MM.1S (cell line): ENCODE results near the gene ZDHHC1.

ENCODE experiments used
- CTCF ChIP-seq: fragments of 300-600 bp; sonication (generic); IDR thresholded peaks from 2 replicates; pipeline ENCODE4 v1.5.1; 2016; ENCODE audit warnings: antibody characterized with exemption, low read length, mixed read lengths
- EZH2 ChIP-seq: fragments of 300-600 bp; sonication (generic); optimal IDR thresholded peaks from 2 replicates; pipeline ENCODE3; 2017; ENCODE audit warnings: low read depth, mild to moderate bottlenecking, antibody characterized with exemption, low read length, mixed read lengths
- EZH2phosphoT487 ChIP-seq: fragments of 300-600 bp; sonication (generic); IDR thresholded peaks from 2 replicates; pipeline ENCODE4 v1.6.1; 2018; ENCODE audit warnings: antibody characterized with exemption, low read length

- TF ChIP-seq EZH2, result no peak
- no peak for TF ChIP-seq CTCF
- no peak for TF ChIP-seq EZH2phosphoT487
Measured at GRCh38 chr16:67409631-67410030, 6.6 kb downstream of the ZDHHC1 start.
